SK-N-SH (cell line): ENCODE measurements around the gene DEAF1. TPM values are rescaled to one million over a fixed set of nuclear protein-coding genes. Genes with fewer than 3 reads are reported as not detected.

Experiments used
- CTCF ChIA-PET: fragments of 300-600, 350-600 bp; formaldehyde crosslinking; extraction: SDS; loops from one replicate; lab custom pipeline; 2021; lab: Yijun Ruan, JAX
- POLR2A ChIA-PET: fragments of 350-600 bp; sonication (Branson Sonifier 250); formaldehyde crosslinking; extraction: SDS; loops from one replicate; lab custom pipeline; 2020; ENCODE audit warnings: antibody characterized with exemption, inconsistent platforms; lab: Yijun Ruan, JAX
- DNase-seq: peaks from one replicate; pipeline ENCODE4 v3.0.0; 2012
- H2AFZ ChIP-seq: fragments of 200-600 bp; sonication (generic); 2 replicates; pipeline ENCODE4 v1.8.1; 2016; ENCODE audit warnings: antibody characterized with exemption, mild to moderate bottlenecking, low read depth
- H3F3A ChIP-seq: fragments of 200-600 bp; sonication (generic); replicated peaks from 2 replicates; pipeline ENCODE3; 2016; ENCODE audit warnings: antibody characterized with exemption, mild to moderate bottlenecking; ENCODE audit not compliant: insufficient read depth
- H3K27ac ChIP-seq, 2 experiments: fragments of 200-500 bp in 1 of 2; fragments of 200-600 bp in 1 of 2; sonication (Bioruptor generic) in 1 of 2; sonication (generic), shearing (Covaris generic) in 1 of 2; 2 replicates each; pipeline versions ENCODE4 v1.5.1 to v1.6.1; 2014 to 2016; ENCODE audit warnings: low read depth in 2 of 2, inconsistent platforms in 1 of 2, low read length in 1 of 2, mild to moderate bottlenecking in 1 of 2, mixed read lengths in 1 of 2
- H3K27me3 ChIP-seq: fragments of 200-600 bp; sonication (generic), shearing (Covaris generic); 2 replicates; pipeline ENCODE4 v1.6.1; 2016; ENCODE audit warnings: mixed run types; ENCODE audit not compliant: insufficient read depth
- H3K36me3 ChIP-seq, 2 experiments: fragments of 200-500 bp in 1 of 2; fragments of 200-600 bp in 1 of 2; sonication (Bioruptor generic) in 1 of 2; sonication (generic) in 1 of 2; replicated peaks in 1 of 2; 2 replicates each; pipeline versions ENCODE3 to v1.5.1; 2014 to 2016; ENCODE audit warnings: low read length in 1 of 2, mild to moderate bottlenecking in 1 of 2; ENCODE audit not compliant: insufficient read depth in 2 of 2, control insufficient read depth in 1 of 2
- H3K4me1 ChIP-seq, 2 experiments: fragments of 200-500 bp in 1 of 2; fragments of 200-600 bp in 1 of 2; sonication (Bioruptor generic) in 1 of 2; sonication (generic), shearing (Covaris generic) in 1 of 2; 2 replicates each; pipeline versions ENCODE4 v1.5.1 to v1.6.1; 2014 to 2016; ENCODE audit warnings: low read depth in 1 of 2, low read length in 1 of 2, mixed run types in 1 of 2; ENCODE audit not compliant: insufficient read depth in 2 of 2, control insufficient read depth in 1 of 2
- H3K4me2 ChIP-seq: fragments of 200-600 bp; sonication (generic), shearing (Covaris generic); 2 replicates; pipeline ENCODE4 v1.6.1; 2017; ENCODE audit warnings: mixed run types
- H3K4me3 ChIP-seq, 2 experiments: fragments of 200-500 bp in 1 of 2; fragments of 200-600 bp in 1 of 2; sonication (Bioruptor generic) in 1 of 2; sonication (generic), shearing (Covaris generic) in 1 of 2; 2 replicates each; pipeline versions ENCODE4 v1.5.1 to v1.8.1; 2014 to 2016; ENCODE audit warnings: low read depth in 2 of 2, inconsistent platforms in 1 of 2, low read length in 1 of 2, mild to moderate bottlenecking in 1 of 2, mixed read lengths in 1 of 2, moderate library complexity in 1 of 2
- H3K79me2 ChIP-seq: fragments of 200-600 bp; sonication (generic); 2 replicates; pipeline ENCODE4 v1.8.1; 2017; ENCODE audit warnings: mild to moderate bottlenecking; ENCODE audit not compliant: insufficient read depth
- H3K9ac ChIP-seq: fragments of 200-600 bp; sonication (generic); 2 replicates; pipeline ENCODE4 v1.6.1; 2017; ENCODE audit warnings: mixed run types
- H3K9me2 ChIP-seq: fragments of 200-600 bp; sonication (generic); 2 replicates; pipeline ENCODE4 v1.6.1; 2017; ENCODE audit warnings: mixed run types
- H3K9me3 ChIP-seq: fragments of 200-600 bp; sonication (generic); 2 replicates; pipeline ENCODE4 v1.6.1; 2017; ENCODE audit warnings: mixed run types, mild to moderate bottlenecking, moderate library complexity
- H4K20me1 ChIP-seq: fragments of 200-600 bp; sonication (generic); 2 replicates; pipeline ENCODE4 v1.6.1; 2017; ENCODE audit warnings: mild to moderate bottlenecking, mixed run types; ENCODE audit not compliant: insufficient read depth
- CTCF ChIP-seq: fragments of 200-600 bp; sonication (generic); IDR thresholded peaks from 2 replicates; pipeline ENCODE4 v1.6.1; 2017; ENCODE audit warnings: antibody characterized with exemption, mild to moderate bottlenecking, moderate library complexity
- ELF1 ChIP-seq: IDR thresholded peaks from 2 replicates; pipeline ENCODE4 v1.4.0; 2012
- FOXJ3 ChIP-seq: sonication (generic); formaldehyde crosslinking; IDR thresholded peaks from 2 replicates; pipeline ENCODE4 v1.5.1; 2020; ENCODE audit warnings: mild to moderate bottlenecking, missing genetic modification reagents
- GATA2 ChIP-seq: sonication (generic); formaldehyde crosslinking; IDR thresholded peaks from 2 replicates; pipeline ENCODE4 v1.5.0; 2020; ENCODE audit warnings: mild to moderate bottlenecking, missing genetic modification reagents
- IRF3 ChIP-seq: fragments of 150-350 bp; IDR thresholded peaks from 2 replicates; pipeline ENCODE4 v1.6.1; 2016; ENCODE audit warnings: mild to moderate bottlenecking, low read depth, low read length
- MAX ChIP-seq: IDR thresholded peaks from 2 replicates; pipeline ENCODE4 v1.4.0; 2012; ENCODE audit warnings: low read depth
- MXI1 ChIP-seq: IDR thresholded peaks from 2 replicates; pipeline ENCODE4 v1.6.1; 2012; ENCODE audit warnings: mild to moderate bottlenecking, low read depth, low read length, improper control_type of control experiment
- NRF1 ChIP-seq: IDR thresholded peaks from 2 replicates; pipeline ENCODE4 v1.6.1; 2012; ENCODE audit warnings: low read depth, mild to moderate bottlenecking, low read length
- PBX3 ChIP-seq: IDR thresholded peaks from 2 replicates; pipeline ENCODE4; 2012
- RCOR1 ChIP-seq: fragments of 150-350 bp; IDR thresholded peaks from 2 replicates; pipeline ENCODE4 v1.6.1; 2017; ENCODE audit warnings: antibody characterized with exemption, low read length
- RXRA ChIP-seq: IDR thresholded peaks from 2 replicates; pipeline ENCODE4 v1.4.0; 2012; ENCODE audit warnings: low read depth, mild to moderate bottlenecking, borderline replicate concordance
- SIN3A ChIP-seq: IDR thresholded peaks from 2 replicates; pipeline ENCODE4 v1.6.1; 2012; ENCODE audit warnings: low read depth, mild to moderate bottlenecking, low read length, moderate library complexity, borderline replicate concordance
- TAF1 ChIP-seq: IDR thresholded peaks from 2 replicates; pipeline ENCODE4 v1.6.1; 2012; ENCODE audit warnings: low read depth, mild to moderate bottlenecking, low read length, moderate library complexity, borderline replicate concordance
- TCF12 ChIP-seq: IDR thresholded peaks from 2 replicates; pipeline ENCODE4 v1.4.0; 2012
- USF1 ChIP-seq: IDR thresholded peaks from 2 replicates; pipeline ENCODE4 v1.4.0; 2012; ENCODE audit warnings: low read depth, borderline replicate concordance
- YY1 ChIP-seq: IDR thresholded peaks from 2 replicates; pipeline ENCODE4 v1.4.0; 2012; ENCODE audit warnings: low read depth, mild to moderate bottlenecking
- WGBS: methylation state at CpG from one replicate; pipeline ENCODE4 v1.1.6; 2017; ENCODE audit warnings: low lambda C conversion rate; 5-methylcytosine and 5-hydroxymethylcytosine counted together
- polyA plus RNA-seq, 3 experiments: library from polyadenylated mRNA; depleted of rRNA; stranded (reverse); fragments of >200 nt; gene quantifications; 2 replicates each; pipeline ENCODE4 v1.2.3, GENCODE V29; 2012

Gene DEAF1
- polyA plus RNA-seq, 1 of the 3 experiments (the other 2 are of a cell fraction): 40.6 TPM

GRCh38 chr11:617199-617911 lies 77.7 kb downstream of the DEAF1 start:
- no peaks in the 10 kb centered on the region for H3K9me2 ChIP-seq
- H4K20me1 ChIP-seq: peaks cover 27% of the 10 kb centered on the region
- WGBS: 93% methylated on average over 46 of the region's 57 CpGs
- H3K27ac ChIP-seq: no peak overlapping the region
- no peak overlapping the region for H3K4me2 ChIP-seq
- H3K4me1 ChIP-seq: peaks cover 0 to 14% of the 10 kb centered on the region in 2 experiments; a peak in 1 of 4 replicates
- H3K27me3 ChIP-seq: no peaks in the 10 kb centered on the region
- H2AFZ ChIP-seq: no peak overlapping the region
- H3F3A ChIP-seq: no peaks in the 10 kb centered on the region
- H3K79me2 ChIP-seq: peaks cover 6% of the 10 kb centered on the region; the same call in 1 of the 2 replicates
- POLR2A ChIA-PET: no interaction called here
- TF ChIP-seq TAF1 (no peak), RCOR1 (no peak), PBX3 (no peak), MXI1 (no peak), MAX (no peak), FOXJ3 (CRISPR knock-in tag) (no peak), GATA2 (CRISPR knock-in tag) (no peak), RXRA (no peak), CTCF (no peak), USF1 (no peak), ELF1 (no peak), YY1 (no peak), TCF12 (no peak), SIN3A (no peak), NRF1 (no peak), IRF3 (no peak)
- CTCF ChIA-PET: no interaction called here
- DNase-seq: no peak
- H3K4me3 ChIP-seq: no peak overlapping the region
- H3K9me3 ChIP-seq: no peaks in the 10 kb centered on the region
- H3K36me3 ChIP-seq: peaks cover 0 to 14% of the 10 kb centered on the region in 2 experiments
- H3K9ac ChIP-seq: no peak overlapping the region
